ENCODE results near the gene GRM1.

Gene GRM1

DNA sequence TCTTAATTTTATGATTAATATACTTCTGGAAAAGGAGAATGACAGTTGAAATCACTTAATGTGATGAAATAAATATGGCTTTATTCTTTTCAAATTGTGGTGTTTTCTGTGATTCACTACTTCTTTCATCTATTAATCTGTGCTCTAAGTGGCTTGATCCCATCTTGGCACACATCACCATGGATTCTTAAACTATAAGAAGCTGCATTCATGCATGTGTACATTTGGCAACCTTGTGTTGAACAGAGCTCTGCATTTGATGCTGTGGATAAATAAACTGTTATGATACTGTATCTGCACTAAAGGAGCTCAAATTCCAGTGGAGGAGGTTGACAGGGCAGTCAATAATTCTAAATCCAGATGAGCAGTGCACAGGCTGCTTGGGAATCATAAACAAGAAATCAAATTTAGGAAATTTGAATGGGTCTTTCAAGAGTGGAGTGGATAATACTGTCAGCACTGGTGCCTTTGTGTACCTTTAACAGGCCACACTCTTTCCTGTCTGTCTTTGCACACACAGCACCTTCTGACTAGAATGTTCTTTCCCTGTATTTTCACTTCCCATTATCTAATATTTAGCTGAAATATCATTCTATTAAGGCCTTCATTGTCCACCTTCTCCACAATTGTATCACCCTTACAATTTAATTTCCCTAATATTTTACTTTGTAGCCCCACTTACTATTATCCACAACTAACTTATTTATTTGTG is 252.9 kb downstream of the GRM1 start:
- no peak for DNase-seq (ENCODE audit: low read depth)

DNA sequence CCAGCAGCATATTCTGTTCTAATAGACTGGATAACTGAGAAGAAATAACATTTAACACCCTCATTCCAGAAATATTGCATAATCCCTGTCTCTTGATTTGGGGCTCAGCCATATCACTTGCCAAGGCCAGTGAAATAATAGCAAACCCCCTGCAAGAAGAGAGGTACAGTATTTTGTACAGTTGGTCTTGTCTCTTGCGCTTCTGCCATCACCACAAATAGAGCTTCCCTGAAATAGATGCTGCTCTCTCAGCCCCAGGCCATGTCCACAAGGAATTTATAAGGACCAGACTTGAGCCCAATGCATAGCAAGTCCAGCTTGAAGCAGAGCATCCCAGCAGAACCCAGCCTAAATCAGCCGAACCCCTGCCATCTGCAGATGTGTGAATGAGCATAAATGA is 254.0 kb downstream of the GRM1 start:
- DNase-seq (ENCODE audit: low read depth): no peak

DNA sequence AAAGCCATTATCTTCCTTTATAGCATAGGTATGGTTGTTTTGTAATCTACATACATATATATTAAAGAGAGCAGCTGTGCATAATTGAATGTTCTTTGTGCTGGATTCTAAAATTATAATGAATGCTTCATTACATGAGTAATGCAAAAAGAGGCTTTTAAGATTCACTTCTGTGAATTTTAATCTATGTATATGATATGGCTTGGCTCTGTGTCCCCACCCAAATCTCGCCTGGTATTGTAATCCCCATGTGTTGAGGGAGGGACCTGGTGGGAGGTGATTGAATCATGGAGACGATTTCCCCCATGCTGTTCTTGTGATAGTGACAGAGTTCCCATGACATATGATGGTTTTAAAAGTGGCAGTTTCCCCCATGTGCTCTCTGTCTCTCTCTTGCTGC is 255.4 kb downstream of the GRM1 start:
- DNase-seq (ENCODE audit: low read depth): no peak

DNA sequence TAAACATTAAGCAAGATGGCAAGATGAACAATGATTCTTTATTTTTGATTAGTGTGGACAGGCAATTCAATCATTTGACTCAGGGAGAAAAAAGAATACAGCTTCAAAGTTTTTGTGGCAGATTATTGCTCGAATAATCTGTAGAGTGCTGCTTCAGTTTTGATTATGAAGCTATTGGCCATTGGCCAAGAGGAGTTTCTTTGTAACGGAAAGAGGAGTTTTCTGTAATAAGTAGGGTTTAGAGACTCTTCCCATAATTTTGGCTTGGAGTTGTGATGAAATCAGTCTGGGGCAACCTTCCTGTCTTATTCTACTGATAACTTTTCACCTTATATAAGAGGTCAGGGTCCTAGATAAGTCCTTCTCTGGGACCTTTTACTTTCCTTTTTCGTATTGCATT is 258.1 kb downstream of the GRM1 start:
- DNase-seq (ENCODE audit: low read depth): no peak

DNA sequence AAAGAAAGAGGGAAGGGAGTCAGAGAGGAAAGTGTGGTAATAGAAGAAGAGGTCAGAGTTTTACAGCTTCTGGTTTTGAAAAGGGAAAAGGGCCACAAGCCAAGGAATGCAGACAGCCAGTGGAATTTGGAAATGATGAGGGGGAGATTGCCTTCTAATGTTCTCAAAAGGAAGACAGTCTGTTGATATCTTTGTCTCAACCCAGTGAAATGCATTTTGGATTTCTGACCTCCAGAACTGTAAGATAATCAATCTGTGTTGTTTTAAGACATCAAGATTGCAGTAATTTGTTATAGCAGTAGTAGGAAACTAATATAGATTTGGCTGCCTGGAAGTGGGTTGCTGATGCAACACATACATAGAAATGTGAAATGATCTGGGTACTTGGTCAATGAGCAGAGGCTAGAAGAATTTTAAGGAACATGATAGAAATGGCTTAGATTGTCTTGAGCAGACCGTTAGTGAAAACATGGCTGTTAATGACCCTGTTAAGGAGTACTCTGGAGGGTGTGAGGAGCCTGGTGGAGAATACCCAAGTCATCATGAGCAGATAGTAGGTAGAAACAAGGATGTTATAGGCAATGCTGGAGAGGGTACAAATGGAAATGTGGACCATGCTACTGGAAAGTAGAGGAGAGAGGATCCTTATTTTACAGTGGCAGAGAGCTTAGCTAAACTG is 259.0 kb downstream of the GRM1 start:
- DNase-seq (ENCODE audit: low read depth): no peak

DNA sequence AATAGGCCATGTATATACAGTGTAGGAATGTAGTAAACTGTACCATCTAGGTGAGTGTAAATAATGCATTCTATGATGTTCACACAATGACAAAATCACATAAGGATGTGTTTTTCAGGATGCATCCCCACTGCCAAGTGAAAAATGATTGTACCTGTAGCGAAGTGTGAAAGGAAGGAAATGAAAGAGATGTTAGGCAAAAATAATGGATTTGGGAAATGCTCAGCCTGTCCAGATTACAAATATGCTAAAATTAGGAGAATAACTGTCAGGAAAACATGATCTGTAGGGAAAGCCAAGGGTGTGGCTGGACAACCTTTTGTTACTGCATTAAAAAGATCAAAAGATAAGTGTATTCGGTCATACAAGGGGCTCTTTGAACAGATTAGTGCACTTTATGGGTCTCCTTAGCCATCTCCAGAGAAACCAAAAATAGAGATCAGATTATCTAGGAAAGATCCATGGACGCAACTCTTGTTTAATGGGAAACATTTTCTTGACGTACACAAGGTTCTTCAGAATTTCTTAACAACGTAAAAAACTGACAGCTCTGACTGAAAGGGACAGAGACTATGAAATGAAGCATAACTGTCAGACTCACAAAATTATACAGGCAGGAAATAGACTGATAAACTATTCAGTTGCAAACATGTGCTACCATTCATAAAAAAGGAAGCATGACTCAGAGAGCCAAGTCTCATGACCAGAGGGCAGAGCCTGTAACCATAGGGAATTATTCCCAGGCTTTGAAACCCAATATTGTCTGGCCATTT is 261.1 kb downstream of the GRM1 start:
- peak; percentile 61 for DNase-seq (ENCODE audit: low read depth)

DNA sequence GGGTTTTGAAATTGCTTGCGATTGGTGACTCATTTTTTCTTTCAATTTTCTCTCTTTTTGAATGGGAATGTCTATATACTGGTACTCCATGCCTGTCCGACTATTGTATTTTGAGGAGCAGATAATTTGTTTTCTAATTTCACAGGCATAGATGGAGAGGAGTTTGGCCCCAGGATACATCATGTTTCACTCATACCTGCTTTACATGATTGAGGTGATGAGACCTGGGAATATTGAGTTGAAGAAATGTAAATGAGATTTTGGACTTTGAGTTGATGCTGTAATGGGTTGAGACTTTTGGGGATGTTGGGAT is 261.7 kb downstream of the GRM1 start:
- DNase-seq (ENCODE audit: low read depth): no peak

DNA sequence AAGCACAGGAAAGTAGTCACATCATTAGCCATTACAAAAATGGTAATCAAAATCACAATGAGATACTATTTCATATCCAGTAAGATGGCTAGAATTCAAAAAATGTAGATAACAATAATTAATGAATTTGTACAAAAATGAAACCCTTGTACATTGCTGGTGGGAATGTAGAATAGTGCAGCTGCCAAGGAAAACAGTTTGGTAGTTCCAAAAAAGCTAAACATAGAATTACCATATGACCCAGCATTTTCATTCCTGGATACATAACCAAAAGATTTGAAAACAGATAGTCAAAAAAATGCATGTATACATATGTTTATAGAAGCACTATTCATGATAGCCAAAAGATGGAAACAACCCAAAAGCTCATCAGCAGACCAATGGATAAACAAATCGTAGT is 263.6 kb downstream of the GRM1 start:
- DNase-seq (ENCODE audit: low read depth): no peak

DNA sequence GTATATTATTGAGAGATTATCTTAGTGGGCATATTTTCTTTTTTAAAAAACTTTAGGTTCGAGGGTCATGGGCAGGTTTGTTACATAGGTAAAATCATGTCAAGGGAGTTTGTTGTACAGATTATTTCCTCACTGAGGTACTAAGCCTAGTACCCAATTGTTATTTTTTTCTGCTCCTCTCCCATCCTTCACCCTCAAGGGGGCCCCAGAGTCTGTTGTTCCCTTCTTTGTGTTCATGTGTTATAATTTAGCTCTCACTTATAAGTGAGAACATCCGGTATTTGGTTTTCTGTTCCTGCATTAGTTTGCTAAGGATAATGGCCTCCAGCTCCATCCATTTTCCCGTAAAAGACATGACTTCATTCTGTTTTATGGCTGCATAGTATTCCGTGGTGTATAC is 266.8 kb downstream of the GRM1 start:
- DNase-seq (ENCODE audit: low read depth): no peak

DNA sequence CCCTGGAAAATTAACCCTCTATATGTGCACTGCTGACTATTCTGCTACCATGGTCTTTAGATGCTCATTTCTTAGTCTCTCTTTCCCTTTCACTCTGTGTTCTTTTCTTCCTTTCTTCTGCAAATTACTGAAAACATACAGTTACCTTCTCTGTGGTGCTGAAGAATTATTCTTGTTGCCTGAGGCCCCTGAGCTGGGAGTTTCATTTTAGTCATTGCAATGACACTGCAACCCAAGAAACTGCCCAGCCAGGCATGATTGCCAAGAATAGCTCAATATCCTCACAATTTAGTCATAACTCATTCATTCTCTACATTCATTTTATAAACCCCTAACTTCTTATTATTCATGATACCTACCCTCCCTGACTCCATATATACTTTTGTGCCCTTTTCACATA is 269.0 kb downstream of the GRM1 start:
- no peak for DNase-seq (ENCODE audit: low read depth)

DNA sequence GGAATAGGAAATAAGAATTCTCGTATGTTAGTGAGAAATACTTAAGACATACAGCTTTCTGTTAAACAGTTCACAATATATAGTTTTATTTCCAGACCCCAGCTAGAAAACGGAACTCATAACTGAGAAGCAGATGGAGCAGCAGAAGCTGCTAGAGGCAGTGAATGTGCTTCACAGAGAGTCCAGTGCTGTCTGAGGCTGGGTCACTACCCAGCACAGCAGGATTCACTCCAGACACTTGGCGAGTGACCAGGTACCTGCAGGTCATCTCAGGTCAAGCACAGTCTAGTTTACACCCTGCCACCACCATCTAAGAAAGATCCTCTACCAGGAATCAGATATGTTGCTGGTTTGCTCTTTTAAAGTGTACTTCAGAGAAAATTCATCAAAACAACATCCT is 271.7 kb downstream of the GRM1 start:
- DNase-seq (ENCODE audit: low read depth): no peak

DNA sequence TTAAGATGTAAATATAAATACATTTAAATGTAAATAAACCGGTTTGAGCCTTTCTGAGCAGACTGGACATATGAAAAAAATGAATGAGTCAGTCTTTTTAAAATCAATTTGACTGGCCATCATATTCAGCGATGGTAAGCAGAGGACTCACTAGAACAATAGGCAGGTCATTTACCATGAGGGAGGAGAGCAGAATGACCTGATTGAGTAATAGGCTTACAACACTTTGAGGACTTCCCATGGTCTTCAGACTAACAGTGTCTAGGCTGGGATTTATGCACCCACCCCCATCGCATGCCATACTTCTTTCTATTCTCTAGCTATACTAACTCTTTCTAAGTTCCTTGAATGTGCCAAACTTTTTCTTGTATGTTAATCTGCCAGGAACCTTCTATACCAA is 272.9 kb downstream of the GRM1 start:
- DNase-seq (ENCODE audit: low read depth): no peak

DNA sequence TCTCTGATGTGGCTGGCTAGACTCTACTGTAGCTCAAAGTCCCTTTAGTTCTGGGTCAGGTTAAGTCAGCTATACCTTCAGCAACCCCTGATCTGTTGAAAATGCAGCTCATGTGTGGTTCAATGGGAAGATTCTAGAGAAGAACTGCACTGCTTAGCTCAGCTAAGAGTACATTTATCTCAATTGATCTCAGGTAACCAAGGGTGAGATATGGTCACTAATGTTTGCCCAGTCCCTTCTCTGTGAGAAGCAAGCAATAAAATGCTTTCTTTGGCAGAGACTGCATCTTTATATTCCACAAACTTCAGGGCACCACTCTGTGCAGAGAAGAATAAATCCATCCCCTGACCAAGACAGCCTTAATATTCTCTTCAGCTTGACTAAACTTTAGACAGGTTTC is 274.1 kb downstream of the GRM1 start:
- no peak for DNase-seq (ENCODE audit: low read depth)

DNA sequence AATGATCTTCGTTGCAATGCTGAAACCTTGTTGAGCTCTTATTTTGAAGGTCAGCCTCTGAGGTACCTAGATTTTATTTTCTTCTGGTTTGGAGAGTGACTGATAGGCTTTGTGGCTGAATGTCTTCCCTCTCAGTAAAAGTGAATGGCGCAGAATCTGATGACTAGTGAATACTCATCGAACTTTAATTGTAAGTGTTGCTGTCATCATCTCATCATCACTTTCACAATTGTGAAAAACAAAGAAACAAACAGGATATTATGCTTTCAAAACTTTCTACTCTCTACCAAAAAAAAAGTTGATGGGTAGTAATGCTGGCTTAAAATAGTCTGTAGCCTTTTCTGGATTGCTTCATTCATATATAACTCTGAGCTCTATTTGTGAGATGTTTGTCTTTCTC is 275.3 kb downstream of the GRM1 start:
- no peak for DNase-seq (ENCODE audit: low read depth)

DNA sequence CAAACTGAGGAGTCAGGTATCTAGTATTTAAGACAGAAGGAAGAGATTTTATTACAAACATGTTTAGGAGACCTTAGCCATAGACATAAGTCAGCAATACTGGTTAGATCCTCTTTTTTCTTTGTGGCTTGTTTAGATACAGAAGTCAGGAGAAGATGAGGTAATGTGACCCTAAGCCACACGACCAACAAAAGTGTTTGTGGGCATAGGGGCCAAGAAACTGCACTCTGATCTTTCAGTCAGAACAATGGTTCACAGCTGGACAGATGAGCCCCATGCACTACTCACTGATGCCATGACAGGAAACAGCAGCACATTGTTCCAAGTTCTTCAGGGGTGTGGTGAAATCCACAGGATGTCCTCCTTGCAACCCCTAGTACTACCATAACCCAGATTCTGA is 276.2 kb downstream of the GRM1 start:
- no peak for DNase-seq (ENCODE audit: low read depth)

DNA sequence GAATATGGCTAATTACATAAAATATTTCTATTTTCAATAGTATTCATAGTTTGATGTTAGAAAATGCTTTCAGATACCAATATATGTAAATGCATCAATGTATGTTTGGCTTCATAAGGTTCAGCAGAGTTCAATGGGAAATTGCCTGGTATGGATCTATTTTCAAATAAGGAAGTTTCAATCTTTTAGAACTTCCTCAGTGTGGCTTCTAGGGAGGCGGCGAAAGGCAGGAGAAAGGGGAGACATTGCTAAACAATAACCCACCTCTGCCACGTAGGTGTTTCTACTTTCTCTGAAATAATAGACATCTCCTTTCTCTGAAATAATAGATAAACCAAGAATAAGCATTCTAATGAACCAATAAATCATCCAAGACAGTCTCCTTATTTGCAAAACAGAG is 277.1 kb downstream of the GRM1 start:
- no peak for DNase-seq (ENCODE audit: low read depth)

DNA sequence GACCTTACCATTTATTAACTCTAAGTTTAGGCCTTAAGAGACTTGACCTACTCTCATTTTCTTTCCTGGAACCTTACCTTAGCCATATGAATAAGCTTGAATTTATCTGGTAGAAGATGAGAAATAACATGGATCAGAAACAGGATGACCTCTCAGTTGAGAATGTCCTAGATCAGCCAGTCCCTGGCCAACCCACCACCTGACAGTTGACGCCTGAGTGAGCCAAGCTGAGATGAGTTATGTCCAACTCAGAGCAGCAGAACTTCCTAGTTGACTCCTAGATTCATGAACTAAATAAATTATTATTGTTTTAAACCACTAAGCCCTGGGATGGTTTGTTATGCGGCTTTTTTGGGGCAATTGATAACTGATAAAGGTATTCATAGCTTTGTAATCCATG is 281.8 kb downstream of the GRM1 start:
- DNase-seq (ENCODE audit: low read depth): no peak

DNA sequence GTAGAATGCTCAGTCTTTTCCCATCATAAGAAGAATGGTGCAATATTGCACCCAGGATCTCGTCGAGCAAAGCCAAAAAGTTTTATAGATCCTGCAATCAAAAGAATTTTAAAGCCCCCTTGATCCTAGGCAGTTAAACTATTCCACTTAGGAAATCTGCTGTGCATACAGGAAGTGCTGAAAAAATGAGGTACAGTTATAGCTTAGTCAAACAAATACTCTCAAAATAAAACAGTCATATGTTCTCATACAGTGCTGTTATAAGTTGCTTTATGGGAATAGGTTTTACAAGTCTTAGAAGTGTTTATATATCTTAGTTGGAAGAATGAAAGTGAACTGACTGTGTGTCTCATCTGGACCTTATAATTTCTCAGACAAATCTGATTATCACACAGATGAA is 282.2 kb downstream of the GRM1 start:
- no peak for DNase-seq (ENCODE audit: low read depth)

DNA sequence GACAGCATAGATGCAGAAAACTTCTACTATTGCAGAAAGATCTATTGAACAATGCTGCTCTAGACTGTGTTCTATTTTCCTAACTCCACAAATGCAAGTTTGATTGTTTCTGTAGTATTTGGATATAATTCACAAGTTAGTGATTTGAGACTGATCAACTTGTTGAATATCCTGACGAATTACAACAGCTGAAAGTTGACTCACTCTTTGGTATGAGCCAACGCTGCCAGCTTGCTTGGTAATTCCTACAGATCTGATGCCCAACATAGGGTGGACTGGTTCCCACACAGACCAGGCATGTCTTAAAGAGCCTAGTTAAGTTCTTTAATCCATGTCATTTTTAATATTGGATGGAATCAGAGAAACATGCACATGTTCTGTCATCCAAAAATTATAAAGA is 283.7 kb downstream of the GRM1 start:
- no peak for DNase-seq (ENCODE audit: low read depth)

DNA sequence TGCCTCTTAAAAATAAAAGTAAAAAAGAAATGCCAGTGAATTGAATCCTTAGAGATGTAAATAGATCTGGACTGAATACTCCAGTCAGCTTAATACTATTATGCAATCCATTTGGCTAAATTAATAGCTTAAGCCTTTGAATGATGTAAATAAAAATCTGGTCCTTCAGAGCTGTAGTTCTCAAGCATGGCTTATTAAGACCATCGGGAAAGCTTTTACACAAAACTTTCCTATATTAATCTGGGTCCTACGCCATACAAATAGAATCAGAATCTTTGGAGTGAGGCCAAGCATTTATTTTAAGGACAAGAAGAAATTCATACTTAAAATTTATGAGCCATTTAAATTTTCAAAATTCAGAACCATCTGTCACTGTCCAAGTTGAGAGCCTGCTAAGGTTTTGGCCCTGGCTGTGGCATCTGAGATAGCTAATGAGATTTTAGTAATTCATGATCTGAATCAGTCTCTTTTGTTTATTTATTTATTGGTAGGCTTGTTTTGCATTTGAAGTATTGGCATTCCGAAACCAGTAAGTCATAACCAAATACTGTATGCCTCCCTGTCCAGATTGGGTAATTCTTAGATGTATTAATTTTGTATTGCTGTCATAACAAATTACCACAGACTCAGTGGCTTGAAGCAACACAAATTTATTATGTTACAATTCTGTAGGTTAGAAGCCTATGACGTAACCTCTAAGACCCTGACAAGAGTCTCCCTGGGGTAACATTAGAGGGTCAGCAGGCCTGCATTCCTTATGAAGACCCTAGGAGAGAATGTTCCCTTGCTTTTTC is 286.7 kb downstream of the GRM1 start:
- no peak for DNase-seq (ENCODE audit: low read depth)

DNA sequence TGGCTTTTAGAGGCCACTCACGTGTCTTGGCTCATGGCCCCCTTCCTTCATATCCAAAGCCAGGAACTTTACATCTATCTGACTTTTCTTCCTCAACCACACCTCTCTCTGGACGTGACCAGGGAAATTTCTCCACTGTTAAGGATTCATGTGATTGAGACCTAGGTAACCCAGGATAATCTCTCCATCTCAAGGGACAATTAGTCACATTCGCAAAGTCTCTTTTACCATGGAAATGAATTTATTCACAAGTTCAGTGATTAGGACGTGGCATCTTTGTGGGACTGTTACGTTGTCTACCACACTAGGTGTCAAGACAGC is 287.3 kb downstream of the GRM1 start:
- no peak for DNase-seq (ENCODE audit: low read depth)

DNA sequence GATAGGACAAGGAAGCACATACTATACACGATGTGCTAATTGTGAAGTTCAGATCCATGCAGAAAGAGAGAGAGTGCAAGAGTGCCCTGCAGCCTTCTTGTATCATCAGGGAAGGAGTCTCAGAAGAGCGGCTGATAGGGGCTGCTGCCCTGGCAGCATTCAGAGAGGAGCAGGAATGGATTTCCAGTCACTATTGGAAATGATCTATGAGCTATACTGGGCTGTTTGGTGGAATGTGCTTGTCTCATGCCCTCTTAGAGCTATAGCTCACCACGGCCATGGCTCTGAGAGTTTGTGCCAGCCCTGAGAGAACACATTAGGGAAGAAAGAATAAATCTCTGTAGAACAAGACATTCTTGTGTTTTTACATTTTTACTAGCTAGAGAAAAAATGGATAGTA is 302.2 kb downstream of the GRM1 start:
- DNase-seq (ENCODE audit: low read depth): no peak

DNA sequence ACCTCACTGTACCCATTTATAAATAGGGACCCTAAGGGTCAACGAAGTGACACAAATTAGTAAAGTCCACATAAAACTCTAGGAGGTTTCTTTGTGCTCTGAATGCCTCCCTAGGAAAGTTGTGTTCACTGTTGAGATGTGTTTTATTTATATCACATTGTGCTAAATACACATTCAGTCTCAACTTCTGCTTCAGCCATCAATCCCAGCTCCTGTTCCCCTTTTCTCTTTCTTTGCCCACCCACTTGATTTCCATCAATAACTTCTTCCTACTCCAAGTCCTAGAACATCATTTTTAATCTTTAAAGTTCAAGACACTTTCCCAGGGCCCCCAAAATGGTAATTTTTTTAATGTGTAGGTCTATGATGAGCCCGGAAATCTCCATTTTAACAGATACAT is 306.5 kb downstream of the GRM1 start:
- no peak for DNase-seq (ENCODE audit: low read depth)
